ENCODE measurements around the gene STARD10.

The STARD10 gene

DNA sequence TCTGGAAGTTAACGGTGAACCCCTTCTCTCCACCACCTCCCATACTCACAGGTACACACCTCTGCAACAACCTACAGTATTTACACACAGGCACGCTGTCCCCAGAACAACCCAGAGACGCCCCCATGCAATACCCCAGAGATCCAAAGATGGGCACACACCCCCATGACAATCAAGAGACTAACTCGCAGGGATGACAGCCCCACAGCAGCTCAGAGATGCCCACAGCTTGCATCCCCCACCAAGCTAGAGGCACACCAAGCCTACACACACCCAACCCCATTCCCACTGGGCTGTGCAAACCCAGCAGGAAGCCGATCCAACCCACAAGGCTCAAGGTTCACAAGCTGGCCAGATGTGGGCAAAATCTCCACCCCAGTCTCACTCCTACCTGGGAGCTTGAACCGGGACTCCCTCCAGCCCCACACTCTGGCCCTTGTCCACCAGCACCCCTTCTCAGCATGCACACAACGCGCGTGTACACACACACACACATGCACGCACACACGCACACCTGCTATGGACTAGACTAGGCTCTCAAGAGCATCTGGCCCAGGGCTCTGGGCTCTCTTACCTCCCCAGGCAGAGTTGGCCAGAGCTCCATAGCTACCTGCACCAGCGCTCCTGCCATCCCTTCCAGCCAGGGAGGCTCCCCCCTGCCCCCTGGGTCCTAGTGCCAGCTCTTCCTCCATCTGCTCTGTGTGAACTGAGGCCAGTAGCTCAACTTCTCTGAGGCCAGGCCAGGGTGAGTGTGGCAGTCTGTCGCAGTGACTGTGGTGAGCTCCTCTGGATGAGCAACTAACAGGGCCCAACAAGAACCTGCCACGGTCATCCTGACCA lies 11.5 kb downstream of the STARD10 start:
- no peak for TF ChIP-seq CTCF (IDR thresholded peaks at IDR 0.05)

- no peak for TF ChIP-seq CTCF (IDR thresholded peaks at IDR 0.05)
These were observed 12.3 kb downstream of the STARD10 start for GRCh38 chr11:72781313-72782080.

- no peak for TF ChIP-seq CTCF (IDR thresholded peaks at IDR 0.05)
These were observed 12.9 kb downstream of the STARD10 start for GRCh38 chr11:72781063-72781312.

- TF ChIP-seq CTCF (IDR thresholded peaks at IDR 0.05): no peak
These were observed 13.4 kb downstream of the STARD10 start for GRCh38 chr11:72780296-72781062.

- no peak for TF ChIP-seq CTCF (IDR thresholded peaks at IDR 0.05)
These were observed 14.2 kb downstream of the STARD10 start for GRCh38 chr11:72779495-72780128.

GRCh38 chr11:72778535-72779494 lies 15.0 kb downstream of the STARD10 start:
- TF ChIP-seq CTCF (IDR thresholded peaks at IDR 0.05): no peak
